Gastrocnemius medialis (tissue), 4 donors: ENCODE measurements around the gene TMCC1.

Experiments
- CTCF ChIP-seq, 5 experiments: fragments of 450-650 bp in 3 of 5; fragments of 200-600 bp in 2 of 5; sonication (generic) in 2 of 5; IDR thresholded peaks in 4 of 5; conservative IDR thresholded peaks in 1 of 5; 1 replicate in 4 of 5; 2 replicates in 1 of 5; pipeline ENCODE4 v1.5.1; 2016 to 2019; ENCODE audit warnings: antibody characterized with exemption in 5 of 5, mild to moderate bottlenecking in 3 of 5, moderate library complexity in 3 of 5
- POLR2A ChIP-seq, 2 donors: fragments of 450-650 bp; IDR thresholded peaks; one replicate each; pipeline ENCODE4 v1.6.1; 2017; ENCODE audit warnings: antibody characterized with exemption in 2 of 2, mild to moderate bottlenecking in 2 of 2, moderate library complexity in 2 of 2

DNA sequence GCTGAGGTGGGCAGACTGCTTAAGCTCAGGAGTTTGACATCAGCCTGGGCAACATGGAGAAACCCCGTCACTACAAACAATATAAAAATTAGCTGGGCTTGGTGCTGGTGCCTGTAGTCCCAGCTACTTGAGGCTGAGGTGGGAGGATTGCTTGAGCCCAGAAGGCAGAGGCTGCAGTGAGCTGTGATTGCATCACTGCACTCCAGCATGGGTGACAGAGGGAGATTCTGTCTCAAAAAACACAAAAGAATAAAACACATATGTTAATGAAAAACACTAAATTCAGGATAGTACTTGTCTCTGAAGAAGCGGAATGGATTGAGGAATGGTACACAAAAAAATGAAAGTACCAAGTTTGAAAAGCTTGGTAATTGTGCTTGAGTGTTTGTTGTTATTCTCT lies 159.1 kb downstream of the TMCC1 start:
- TF ChIP-seq CTCF (IDR thresholded peaks at IDR 0.05 in 4 of 5, conservative IDR thresholded peaks at IDR 0.05 in 1 of 5), result no peak
- TF ChIP-seq POLR2A (IDR thresholded peaks at IDR 0.05), result no peak
